Colonic mucosa (tissue), 4 donors: ENCODE measurements around the gene LAD1. TPM values are rescaled to one million over a fixed set of nuclear protein-coding genes. Genes with fewer than 3 reads are reported as not detected.

Source experiments
- DNase-seq: peaks from one replicate; pipeline ENCODE4 v3.0.0-alpha.2; 2020
- H3K27ac ChIP-seq: fragments of 200-600 bp; one replicate; pipeline ENCODE4 v1.8.0; 2021
- H3K27me3 ChIP-seq: fragments of 200-600 bp; one replicate; pipeline ENCODE4 v1.8.0; 2021
- H3K36me3 ChIP-seq: fragments of 200-600 bp; one replicate; pipeline ENCODE4 v1.8.0; 2021
- H3K4me1 ChIP-seq: fragments of 200-600 bp; one replicate; pipeline ENCODE4 v1.8.0; 2021; ENCODE audit warnings: mild to moderate bottlenecking
- H3K4me3 ChIP-seq: fragments of 200-600 bp; one replicate; pipeline ENCODE4 v1.8.0; 2021
- H3K9ac ChIP-seq, 2 donors: one replicate each; pipeline ENCODE4 v1.7.0; 2013; ENCODE audit warnings: control low read depth in 2 of 2, low read depth in 2 of 2, low read length in 2 of 2
- H3K9me3 ChIP-seq: fragments of 200-600 bp; one replicate; pipeline ENCODE4 v1.8.0; 2021
- CTCF ChIP-seq: fragments of 200-600 bp; IDR thresholded peaks from one replicate; pipeline ENCODE4 v1.8.0; 2022; ENCODE audit warnings: antibody characterized with exemption, mild to moderate bottlenecking
- intact Hi-C: fragments of 100-400 bp; cut with DNase I; formaldehyde crosslinking; loops from one replicate; pipeline ENCODE4 v1.14.1; 2022
- total RNA-seq, 2 donors: library from RNA; stranded (reverse); fragmentation: NEBNext Ultra II Directional in 1 of 2; extraction: Animal tissue kit (Norgen Biotek cat#: 25700) in 1 of 2; gene quantifications; one replicate each; pipeline ENCODE4 v1.2.1, GENCODE V29; 2021
- donor health status: healthy.
- donor health status: DM: no; HTN: no; CAD: no.
- donor health status: DM: no; HTN: no; CAD: no.

The LAD1 gene
- total RNA-seq, 2 donors from 2014 or later = 160 to 280 TPM

GRCh38 chr1:201335901-201336300, 63.2 kb downstream of the LAD1 start:
- no peaks in the 10 kb centered on the region for H3K9me3 ChIP-seq
- H3K27me3 ChIP-seq = no peaks in the 10 kb centered on the region
- intact Hi-C loops = no loop called here
- no peak overlapping the region for H3K4me3 ChIP-seq
- H3K9ac ChIP-seq = no peak overlapping the region
- no peak for TF ChIP-seq CTCF
- H3K36me3 ChIP-seq = no peaks in the 10 kb centered on the region
- H3K4me1 ChIP-seq = no peaks in the 10 kb centered on the region
- H3K27ac ChIP-seq = no peak overlapping the region
- DNase-seq = no peak

- intact Hi-C loops = no loop called here
- DNase-seq = no peak
- H3K4me3 ChIP-seq = no peak overlapping the region
- H3K27me3 ChIP-seq = no peaks in the 10 kb centered on the region
- no peaks in the 10 kb centered on the region for H3K9me3 ChIP-seq
- no peak overlapping the region for H3K9ac ChIP-seq
- H3K36me3 ChIP-seq = no peaks in the 10 kb centered on the region
- no peak overlapping the region for H3K27ac ChIP-seq
- H3K4me1 ChIP-seq = no peaks in the 10 kb centered on the region
- TF ChIP-seq CTCF = no peak
These were observed 63.8 kb downstream of the LAD1 start for GRCh38 chr1:201335174-201335870.

GRCh38 chr1:201334325-201335173, 64.6 kb downstream of the LAD1 start:
- no peaks in the 10 kb centered on the region for H3K9me3 ChIP-seq
- H3K27ac ChIP-seq = no peak overlapping the region
- H3K9ac ChIP-seq = no peak overlapping the region
- intact Hi-C loops = no loop called here
- no peak overlapping the region for H3K4me3 ChIP-seq
- H3K4me1 ChIP-seq = no peaks in the 10 kb centered on the region
- H3K36me3 ChIP-seq = no peaks in the 10 kb centered on the region
- TF ChIP-seq CTCF = no peak
- no peaks in the 10 kb centered on the region for H3K27me3 ChIP-seq
- DNase-seq = no peak

- no peak for DNase-seq
- no peak for TF ChIP-seq CTCF
- no peaks in the 10 kb centered on the region for H3K27me3 ChIP-seq
These were observed 66.3 kb downstream of the LAD1 start for GRCh38 chr1:201332616-201333335.

GRCh38 chr1:201332021-201332420, 67.1 kb downstream of the LAD1 start:
- no peak overlapping the region for H3K9ac ChIP-seq
- no peak overlapping the region for H3K27ac ChIP-seq
- intact Hi-C loops = no loop called here
- DNase-seq = no peak
- H3K4me3 ChIP-seq = no peak overlapping the region
- no peaks in the 10 kb centered on the region for H3K9me3 ChIP-seq
- no peaks in the 10 kb centered on the region for H3K36me3 ChIP-seq
- no peaks in the 10 kb centered on the region for H3K4me1 ChIP-seq
- H3K27me3 ChIP-seq = no peaks in the 10 kb centered on the region
- no peak for TF ChIP-seq CTCF

More at GRCh38 chr1:201332616-201333335, 66.3 kb downstream of the LAD1 start:
- Histone ChIP-seq H3K27ac (no peak overlapping the region), H3K4me1 (no peaks in the 10 kb centered on the region), H3K9ac (no peak overlapping the region), H3K4me3 (no peak overlapping the region), H3K9me3 (no peaks in the 10 kb centered on the region), H3K36me3 (no peaks in the 10 kb centered on the region)
- intact Hi-C loops = no loop called here
